HG02588 (cell line): Measurements from ENCODE around the gene RIMBP2.

Experiments used
- ATAC-seq: cut with Tn5 transposase; IDR thresholded peaks from one replicate; pipeline ENCODE4 v1.9.1; 2021; ENCODE audit warnings: mild to moderate bottlenecking, moderate library complexity; ENCODE audit not compliant: unreplicated experiment

Gene RIMBP2

DNA sequence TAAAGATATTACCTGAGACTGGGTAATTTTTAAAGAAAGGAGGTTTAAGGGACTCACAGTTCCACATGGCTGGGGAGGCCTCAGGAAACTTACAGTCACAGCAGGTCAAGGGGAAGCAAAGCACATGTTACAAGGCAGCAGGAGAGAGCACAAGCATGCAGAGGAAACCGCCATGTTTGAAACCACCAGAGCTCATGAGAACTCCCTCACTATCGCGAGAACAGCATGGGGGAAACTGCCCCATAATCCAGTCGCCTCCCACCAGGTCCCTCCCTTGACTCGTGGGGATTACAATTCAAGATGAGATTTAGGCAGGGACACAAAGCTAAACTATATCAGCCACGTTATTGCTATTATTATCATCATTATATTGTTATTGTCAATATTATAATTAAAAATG, 138.7 kb downstream of the RIMBP2 start:
- no peak for ATAC-seq

DNA sequence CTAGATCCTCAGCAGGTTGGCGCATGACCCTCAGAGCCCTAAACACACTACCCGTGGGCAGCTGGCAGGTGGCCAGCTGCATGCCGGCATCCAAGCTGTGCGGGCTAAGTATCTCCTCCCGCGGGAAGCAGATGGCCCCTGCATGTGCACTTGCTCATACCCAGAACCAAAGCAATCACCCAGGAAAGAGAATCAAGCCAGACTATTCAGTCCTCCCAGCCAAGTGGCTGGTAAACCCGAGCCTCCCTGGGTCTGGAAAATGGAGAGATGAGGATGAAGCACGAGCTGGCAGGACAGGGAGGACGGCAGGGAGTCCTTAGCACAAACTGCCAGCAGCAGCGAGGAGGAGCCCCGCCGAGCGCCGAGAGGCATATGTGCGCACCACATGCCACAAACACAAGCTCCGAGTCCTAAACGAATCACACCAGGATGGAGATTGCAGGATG, 139.7 kb downstream of the RIMBP2 start:
- no peak for ATAC-seq

DNA sequence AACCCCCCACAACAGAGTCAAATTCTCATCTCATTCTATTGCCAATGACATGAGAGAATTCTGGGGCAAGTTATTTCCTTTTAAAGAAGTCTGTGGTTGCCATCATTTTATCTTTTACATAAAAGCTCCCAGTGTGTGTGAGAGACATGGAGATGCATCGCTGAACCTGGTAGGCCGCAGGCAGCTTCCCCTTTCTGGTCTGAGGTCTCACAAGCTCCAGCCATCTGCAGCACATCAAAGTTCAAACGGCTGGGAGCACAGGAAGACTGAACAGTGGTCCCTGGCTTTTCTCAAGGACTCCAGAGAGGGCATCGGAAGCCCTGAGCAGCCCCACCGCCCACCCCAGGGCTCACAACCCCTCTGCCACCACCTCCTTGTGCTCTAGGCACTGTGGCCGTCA, 141.7 kb downstream of the RIMBP2 start:
- no peak for ATAC-seq

DNA sequence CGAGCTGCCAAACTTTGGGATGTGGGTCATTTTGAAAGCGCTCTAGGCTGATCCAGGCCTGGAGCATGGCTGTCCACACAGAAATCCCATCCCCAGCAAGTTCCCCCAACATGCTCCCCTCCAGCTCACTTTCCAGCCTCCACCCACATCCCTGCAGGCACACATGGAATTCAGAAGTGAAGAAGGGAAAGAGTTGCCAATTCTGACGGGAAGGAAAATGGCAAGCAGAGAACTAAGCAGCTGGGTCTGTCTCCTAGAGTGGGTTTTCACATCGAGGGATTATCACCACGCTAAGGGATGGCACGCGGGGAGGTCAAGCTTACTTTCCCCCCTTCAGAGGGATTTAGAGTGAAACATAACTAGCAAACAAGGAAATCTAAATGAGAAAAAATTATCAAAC, 142.3 kb downstream of the RIMBP2 start:
- no peak for ATAC-seq

DNA sequence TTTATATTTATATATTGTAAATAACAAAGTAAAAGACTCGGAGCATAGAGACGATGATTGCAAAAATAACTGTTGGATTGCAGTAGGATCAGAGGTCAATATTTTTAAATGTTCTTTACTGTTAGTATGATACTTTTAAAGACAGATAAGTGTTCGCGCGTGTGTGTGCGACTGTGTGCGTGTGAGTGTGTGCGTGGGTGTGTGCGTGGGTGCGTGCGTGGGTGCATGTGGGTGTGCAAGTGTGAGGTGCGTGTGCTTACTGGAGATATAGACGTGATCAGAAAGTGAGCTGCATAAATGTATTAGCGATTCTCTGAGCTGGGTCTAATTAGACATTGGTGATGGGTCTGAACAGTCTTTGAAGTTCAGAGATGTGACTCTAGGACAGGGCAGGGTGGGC, 142.9 kb downstream of the RIMBP2 start:
- no peak for ATAC-seq

DNA sequence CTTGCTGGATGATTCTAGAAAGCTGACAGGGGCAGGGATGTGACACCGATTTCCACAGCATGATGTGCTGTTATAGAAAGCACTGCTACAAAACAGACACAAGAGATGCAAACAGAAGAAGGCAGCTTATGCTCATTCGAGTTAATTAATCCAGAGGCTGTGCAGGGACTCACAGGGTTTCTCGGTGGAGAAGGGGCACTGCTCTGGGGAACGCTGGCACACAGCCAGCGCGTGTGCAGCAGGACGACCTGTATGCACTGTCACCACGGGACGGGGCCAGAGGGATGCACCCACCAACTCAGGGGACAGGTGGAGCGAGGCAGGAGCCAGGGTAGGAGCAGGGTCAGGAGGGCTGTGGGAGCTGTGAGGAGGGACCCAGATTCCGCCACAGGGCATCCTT, 143.5 kb downstream of the RIMBP2 start:
- ATAC-seq, result no peak

DNA sequence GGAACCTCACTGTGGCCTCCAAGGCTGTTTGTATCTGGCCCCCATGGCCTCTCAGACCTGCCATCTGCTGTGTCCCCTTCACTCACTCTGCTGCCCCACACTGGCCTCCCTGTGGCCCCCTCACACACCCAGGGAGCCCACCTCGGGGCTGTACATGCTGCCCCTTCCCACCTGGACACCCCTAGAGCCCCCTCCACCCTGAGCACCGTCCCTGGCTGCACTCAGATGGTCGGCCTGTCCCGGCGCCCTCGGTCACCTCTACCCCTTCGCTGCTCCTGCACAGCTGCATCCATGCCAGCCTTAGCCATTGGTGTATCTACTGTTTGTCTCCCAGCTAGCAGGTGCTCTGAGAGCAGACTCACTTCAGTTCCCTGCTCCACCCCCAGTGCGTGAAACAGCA, 144.4 kb downstream of the RIMBP2 start:
- ATAC-seq, result no peak

DNA sequence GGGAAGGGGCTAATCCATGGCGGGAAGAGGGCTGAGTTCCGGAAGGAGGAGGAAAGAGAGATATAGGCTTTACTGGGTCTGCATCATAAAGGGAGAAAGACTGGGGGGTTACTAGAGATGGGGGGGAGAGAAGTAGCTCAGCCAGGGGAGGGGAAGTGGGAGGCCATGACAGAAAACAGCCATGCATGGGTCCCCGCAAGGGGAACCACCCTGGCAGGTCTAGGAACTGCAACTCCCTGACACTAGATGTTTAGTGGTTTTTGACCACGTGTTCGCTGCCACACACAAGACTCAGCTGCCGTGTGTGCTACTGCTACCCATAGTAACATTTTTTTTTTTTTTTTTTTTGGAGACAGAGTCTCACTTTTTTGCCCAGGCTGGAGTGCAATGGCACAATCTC, 145.0 kb downstream of the RIMBP2 start:
- ATAC-seq, result no peak

DNA sequence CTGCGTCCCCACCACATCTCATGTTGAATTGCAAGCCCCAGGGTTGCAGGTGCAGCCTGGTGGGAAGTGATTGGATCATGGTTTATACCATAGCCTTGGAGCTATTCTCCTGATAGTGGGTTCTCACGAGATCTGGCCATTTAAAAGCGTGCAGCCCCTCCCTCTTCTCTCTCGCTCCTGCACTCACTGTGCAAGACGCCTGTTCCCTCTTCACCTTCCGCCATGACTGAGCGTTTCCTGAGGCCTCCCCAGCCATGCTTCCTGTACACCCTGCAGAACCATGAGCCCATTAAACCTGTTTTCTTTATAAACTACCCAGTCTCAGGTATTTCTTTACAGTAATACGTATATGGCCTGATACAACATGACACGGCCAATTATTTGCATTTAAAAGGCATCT, 146.6 kb downstream of the RIMBP2 start:
- no peak for ATAC-seq

DNA sequence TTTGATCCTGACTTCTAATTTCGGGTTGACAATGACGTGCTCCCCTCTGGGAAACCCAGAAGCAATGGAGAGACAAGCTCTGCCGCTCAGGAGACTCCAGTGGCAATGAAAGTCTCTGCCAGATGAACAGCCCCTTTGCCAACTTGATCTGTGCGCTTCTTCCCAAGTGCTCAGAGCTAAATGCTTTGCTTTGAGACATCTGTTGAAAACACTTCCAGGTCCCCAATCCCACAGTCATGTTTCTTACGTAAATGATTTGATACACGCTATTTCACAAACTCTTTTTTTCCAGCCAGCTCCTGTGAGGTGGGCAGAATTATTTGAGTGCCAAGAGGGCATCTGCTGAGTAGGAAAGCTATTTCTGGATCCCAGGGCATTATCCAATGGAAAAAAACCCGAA, 147.6 kb downstream of the RIMBP2 start:
- ATAC-seq, result no peak

DNA sequence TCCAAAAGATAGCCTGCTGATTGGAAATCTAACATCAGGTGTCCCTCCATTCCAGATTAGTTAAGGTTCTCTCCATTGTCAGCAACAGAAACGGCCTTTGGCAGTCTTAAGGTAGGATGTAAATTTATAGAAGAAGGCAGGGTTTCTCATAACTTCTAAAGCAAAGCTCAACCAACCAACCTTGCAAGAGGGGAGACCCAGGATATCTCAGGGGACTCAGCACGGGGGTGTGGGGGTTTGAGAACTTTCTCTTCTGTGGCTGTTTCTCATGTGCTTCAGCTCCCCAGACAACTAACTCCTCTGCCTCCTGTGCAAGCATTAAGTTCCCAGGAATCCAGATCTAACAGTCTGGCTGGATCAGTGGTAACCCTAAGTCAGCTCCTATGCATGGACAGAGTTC, 148.1 kb downstream of the RIMBP2 start:
- no peak for ATAC-seq

DNA sequence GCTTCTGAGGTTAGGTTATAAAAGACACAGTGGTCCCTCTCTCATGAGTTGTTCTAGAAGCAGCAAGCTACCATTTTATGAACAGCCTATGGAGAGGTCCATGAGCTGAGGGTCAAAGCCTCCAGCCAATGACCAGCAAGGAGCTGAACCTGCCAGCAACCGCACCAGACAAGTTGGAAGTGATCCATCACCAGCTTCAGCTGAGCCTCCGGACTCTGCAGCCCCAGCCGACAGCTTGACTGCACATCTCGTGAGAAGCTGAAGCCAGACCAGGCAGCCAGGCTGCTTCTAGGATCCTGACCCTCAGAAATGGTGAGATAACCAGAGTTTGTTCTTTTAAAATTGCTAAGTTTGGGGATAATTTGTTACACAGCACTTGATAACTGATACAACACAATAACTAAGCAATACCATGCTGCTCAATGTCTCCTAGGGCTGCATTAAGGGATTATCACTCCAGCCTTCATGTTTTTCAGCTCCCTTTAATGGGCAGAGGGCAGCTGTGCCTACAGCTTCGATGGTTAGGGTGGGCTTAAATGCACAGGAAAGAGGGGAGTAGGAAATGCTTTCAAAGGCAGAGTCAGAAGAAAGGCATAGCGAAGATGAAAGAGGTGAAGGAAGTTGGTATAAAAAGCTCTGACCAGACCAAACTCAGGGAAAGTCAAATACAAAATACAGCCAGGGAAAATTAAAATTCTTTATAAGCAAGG, 149.5 kb downstream of the RIMBP2 start:
- ATAC-seq, result no peak

DNA sequence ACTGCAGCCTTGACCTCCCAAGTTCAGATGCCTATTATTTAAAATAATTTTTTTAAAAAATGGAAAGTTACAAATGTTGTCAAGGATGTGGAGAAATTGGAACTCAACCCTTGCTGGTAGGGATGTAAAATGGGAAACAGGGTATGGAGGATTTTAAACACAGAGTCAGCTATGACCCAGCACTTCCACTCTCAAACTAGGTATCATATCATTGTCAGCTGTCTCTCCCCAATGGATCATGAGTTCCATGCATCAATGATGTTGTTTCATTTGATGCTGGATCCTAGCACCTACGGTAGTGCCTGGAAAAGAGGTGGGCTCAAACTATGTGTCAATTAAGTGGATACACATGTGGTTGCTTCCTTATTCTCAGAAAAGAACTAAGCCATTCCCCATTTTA, 150.9 kb downstream of the RIMBP2 start:
- ATAC-seq, result no peak

DNA sequence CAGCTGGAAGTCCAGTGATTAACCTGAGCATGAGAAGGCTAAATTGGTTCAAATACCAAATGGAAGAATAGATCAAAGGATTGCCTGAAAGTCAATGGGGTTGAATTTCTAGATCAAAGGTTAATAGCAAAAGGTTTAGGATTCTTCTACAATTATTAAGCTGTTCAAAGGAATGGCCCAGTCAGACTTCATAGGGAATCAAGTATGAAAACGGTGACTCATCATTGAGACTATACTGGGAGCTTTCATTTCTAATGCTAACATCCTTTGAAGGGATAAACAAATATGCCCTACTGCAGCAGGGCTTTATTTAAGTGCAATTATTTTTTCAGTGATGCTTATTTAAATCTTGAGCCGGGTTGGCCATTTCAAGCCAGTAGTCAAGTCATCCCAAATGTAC, 152.8 kb downstream of the RIMBP2 start:
- no peak for ATAC-seq

DNA sequence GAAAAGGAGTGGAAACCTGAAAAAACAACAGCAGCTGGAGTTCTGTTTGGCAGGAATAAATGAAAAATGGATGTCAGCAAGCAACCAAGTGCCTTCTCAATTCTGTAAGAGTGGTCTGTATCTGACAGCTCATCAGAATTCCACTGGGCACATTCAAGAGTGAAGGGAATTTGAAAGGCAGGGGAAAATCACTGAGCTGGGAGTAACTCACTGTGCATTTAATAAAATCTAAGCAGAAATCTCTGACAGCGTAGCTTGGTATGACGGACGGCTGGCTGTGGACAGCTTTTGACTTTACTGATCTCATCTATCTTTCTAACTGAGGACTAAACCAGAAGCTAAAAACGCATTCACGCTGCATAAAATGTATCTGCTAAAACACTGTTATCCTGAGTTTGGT, 153.4 kb downstream of the RIMBP2 start:
- no peak for ATAC-seq

DNA sequence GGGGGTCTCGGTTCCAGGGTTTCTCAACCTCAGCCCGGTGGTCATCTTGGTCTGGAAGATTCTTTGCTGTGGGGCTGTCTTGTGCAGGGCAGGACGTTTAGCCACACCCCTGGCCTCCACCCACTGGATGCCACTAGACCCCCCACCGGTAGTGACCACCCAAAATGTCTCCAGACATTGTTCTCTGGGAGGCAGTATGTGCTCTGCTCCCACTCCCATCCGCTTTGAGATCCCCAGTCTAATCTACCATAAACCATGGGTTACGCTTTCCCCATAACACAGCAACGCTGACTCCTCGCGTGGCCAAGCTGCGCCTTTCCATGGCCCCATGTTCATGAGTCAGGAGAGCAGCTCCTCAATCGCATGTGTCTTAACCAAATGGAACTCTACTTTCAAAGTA, 155.8 kb downstream of the RIMBP2 start:
- ATAC-seq, result no peak

DNA sequence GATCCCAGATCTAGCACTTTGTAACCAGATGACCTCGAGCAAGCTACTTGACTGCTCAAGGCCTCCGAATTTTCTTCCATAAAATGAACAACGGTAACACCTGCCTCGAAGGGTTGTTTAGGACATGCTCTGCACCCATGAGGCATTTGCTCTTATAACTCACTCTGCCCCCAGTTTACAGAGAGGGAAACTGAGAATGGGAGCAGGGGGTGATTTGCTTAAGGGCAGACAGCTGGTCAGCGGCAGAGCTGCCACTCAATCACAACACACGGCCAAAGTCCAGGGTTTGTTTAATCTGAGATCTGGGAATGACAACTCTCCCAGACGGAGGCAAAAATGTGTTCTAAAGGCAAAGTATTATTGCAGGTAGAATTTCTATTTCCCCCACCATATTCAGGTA, 156.3 kb downstream of the RIMBP2 start:
- ATAC-seq, result no peak

DNA sequence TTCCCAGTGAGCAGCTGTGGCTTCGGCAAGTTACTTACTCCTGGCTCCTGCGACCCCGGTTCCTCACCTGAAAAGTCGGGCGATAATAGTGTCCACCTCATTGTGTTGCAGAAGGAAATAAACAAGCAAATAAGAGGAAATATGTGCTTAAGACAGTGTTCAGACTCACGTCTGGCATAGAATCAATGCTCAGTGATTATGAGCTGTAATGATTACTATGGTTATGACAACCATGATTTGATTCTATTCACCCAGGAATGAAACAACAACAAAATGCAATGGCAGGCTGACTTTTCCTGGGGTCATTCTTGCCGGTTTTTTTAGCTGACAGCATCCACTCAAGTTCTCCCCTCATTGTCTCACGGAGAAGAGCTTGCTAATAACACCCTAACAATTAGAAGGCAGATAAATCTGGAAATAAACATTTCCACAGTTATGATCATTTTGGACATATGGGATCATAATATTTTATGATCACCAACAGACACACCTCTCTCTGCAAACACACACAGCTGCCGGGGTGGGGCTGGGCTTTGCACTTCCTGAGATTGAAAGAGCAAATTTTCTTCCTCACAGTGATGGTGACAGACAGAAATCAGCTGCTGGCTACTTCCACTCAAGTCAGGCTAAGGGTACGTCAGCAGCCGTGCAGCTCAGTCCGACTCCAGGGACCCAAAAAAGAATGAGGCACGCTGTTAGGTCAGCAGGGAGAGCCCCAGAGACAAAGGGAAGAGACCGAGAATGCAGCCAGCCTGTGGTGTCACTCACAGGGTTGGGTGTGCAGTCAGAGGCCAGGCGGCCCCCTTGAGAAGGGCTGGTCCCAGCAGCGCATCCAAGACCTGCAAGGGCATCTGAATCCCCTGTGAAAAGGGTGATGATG, 158.0 kb downstream of the RIMBP2 start:
- no peak for ATAC-seq

DNA sequence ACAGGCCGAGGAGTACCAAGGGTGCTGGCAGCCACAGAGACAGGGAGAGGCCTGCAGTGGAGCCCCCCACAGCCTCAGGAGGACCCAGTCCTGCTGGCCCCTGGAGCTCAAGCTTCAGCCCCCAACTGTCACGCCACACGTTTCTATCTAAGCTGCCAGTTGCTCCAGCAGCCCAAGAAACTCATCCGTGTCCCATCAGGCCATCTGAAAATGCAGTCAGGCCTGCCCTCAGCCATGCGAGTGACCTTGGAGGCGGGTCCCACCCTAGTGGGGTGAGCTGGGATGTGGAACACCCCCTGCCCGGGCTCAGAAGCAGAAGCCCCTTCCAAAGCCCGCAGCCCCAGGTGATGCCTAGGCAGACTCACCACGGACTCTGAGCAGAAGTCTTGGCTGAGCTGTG, 158.9 kb downstream of the RIMBP2 start:
- ATAC-seq, result no peak

DNA sequence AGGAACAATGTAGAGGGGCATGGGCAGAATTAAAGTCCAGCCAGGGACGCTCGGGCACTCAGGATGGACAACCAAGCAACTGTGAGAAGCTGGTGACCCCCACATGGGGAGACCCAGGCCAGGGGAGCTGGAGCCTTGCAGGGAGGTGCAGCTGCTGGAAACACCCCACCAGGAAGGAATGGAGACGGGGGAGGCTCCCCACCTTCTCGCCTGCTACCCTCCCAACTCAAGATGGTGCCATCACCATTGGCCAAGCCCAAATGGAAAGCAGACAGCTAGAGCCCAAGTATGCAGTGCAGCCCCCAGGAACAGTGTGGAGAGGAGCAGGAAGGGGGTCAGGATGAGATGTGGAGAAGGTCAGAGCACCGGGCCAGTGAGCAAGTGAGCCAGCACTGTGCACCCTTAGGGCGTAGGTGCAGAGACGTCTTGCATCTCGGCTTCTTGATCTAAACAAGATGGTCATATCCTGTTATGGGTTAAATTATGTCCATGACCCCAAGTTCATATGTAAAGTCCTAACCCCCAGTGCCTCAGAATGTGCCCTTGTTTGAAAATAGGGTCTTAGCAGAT, 159.5 kb downstream of the RIMBP2 start:
- no peak for ATAC-seq

DNA sequence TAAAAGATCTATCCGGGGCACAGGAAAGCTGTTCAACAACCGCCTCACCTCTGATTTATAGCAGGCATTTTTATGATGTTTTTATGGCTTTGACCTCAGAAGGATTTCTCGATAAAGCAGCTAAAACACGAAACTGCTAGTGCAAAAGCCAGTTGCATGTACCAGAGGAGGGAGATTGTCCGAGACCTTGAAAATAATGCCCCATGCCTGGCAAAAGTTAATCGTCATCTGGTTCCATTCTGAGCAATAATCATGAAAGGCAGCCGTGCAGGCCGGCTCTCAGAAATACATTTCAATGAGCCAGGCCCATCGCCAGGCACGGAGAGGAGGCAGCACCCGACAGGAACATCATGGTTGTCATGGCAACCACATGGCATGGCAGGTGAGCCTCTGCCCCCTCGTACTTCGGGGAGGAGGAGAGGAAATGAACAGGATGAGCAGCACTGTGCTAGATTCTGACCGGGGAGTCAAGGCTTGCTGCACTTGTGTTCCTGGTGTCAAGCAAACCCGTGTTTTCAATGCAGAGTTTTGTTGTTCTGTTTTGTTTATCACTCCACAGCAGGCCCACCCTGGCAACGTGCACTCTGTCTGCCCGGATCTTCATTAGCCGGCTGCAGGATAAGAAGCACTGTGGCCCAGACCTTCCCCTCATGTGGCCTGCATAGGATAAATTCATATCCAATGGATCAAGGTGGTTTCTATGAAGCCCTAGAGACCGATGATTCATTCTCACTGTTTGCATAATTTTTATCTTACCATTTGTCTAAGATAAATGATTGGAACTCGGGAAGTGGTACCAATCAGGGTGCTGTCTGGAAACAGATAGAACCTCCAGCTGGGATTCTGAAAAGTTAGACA, 160.2 kb downstream of the RIMBP2 start:
- ATAC-seq, result no peak
